KBM-7 (cell line): ENCODE data around the gene PRRT1B.

Experiments used
- DNase-seq: peaks from one replicate; pipeline ENCODE4 v3.0.0-alpha.2; 2015
- in situ Hi-C: fragments of 300-500 bp; cut with MboI; formaldehyde crosslinking; loops from 2 replicates; pipeline ENCODE4 v1.14.3; 2020; ENCODE audit warnings: low sequenced_read_pairs, low pct_unique_long_range_greater_than_20kb, mixed read lengths

The PRRT1B gene

GRCh38 chr9:131606896-131607567, 61.7 kb downstream of the PRRT1B start:
- in situ Hi-C loops = no loop called here
- no peak for DNase-seq

DNA sequence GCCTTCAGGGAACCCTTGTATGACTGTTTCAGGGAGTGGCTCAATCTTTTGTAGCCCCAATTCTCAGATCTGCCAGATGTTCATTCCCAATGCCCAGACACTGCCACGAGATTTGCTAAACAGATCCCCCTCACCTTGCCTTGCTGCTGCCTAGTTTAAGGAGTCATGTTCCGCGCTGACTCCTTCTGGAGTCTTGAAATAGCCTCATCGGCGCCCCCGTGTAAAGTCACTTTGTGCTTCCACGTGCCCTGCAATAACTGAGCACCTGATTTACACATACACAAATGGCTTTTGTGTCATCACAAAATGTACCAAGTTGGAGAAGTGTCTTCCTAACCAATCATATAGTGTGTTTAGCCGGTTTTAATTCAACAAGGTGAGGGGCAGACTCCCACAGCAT, 62.3 kb downstream of the PRRT1B start:
- in situ Hi-C loops = no loop called here
- DNase-seq = no peak

DNA sequence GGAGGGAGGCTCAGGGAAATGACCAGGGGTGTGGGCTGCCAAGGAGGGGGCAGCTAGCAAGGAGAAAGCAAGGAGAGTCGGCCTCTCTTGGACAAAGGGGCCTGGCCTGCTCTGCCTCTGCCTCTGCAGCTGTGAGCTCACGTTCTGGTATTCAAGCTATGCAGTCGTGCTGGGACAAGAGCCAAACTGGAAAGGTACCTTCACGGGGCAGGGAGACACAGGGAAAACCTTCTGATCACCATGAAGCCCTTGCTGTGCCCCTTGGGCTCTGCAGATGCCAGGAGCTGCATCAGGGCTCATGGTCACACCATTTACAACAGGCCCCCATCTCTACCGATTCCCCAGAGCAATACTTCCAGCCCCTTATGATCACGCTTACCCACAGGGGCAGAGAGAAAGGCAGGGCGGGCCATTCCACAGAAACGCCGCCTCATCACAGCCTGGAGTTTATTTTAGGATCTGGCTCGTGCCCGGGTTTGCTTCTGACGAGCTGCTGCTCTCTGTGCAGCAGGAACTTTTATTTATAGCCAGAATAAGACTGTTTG, 63.2 kb downstream of the PRRT1B start:
- no peak for DNase-seq
- in situ Hi-C loops = no loop called here
